ENCODE measurements around the gene KAZALD1. TPM values are rescaled to one million over a fixed set of nuclear protein-coding genes. Genes with fewer than 3 reads are reported as not detected.

The KAZALD1 gene
- total and polyA plus RNA-seq, 10 of the 15 experiments (the other 5 are each of a cell fraction or from before 2014, with no cell fraction given) = 0.10 to 4.3 (median 1.9) TPM

DNA sequence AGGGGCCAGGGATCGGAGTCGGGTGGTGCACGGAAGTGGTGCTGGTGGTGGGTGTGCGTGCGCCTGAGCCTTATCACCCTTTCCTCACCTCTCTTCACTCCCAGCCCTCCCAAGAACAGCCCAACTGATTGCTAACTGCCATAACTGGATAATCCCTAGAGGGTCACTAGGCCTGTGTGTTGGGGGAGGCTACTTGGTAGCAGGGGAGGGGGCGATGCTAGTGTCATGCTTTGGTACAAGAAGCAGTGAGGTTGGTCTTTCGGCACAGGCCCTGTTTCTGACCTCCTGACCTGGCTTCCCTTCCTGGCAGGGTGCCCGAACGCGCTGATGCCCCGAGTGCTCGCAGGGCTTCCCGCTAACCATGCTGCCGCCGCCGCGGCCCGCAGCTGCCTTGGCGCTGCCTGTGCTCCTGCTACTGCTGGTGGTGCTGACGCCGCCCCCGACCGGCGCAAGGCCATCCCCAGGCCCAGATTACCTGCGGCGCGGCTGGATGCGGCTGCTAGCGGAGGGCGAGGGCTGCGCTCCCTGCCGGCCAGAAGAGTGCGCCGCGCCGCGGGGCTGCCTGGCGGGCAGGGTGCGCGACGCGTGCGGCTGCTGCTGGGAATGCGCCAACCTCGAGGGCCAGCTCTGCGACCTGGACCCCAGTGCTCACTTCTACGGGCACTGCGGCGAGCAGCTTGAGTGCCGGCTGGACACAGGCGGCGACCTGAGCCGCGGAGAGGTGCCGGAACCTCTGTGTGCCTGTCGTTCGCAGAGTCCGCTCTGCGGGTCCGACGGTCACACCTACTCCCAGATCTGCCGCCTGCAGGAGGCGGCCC lies 652 bp downstream of the KAZALD1 start (continued):
- TF ChIP-seq SUPT20H (IDR thresholded peaks at IDR 0.05; ENCODE audit: borderline replicate concordance, control insufficient read depth, low read depth, low read length) (no peak), JUNB (IDR thresholded peaks at IDR 0.05) (no peak), IKZF1 (conservative IDR thresholded peaks at IDR 0.05) (peak; percentile 79), NFXL1 (IDR thresholded peaks at IDR 0.05; ENCODE audit: borderline replicate concordance) (no peak), NR2C2 (IDR thresholded peaks at IDR 0.05; ENCODE audit: borderline replicate concordance, control insufficient read depth, insufficient read length, low read depth) (no peak), TAF1 (IDR thresholded peaks at IDR 0.05; ENCODE audit: borderline replicate concordance, low read depth, low read length) (no peak), CHD4 (IDR thresholded peaks at IDR 0.05) (no peak), ZNF622 (IDR thresholded peaks at IDR 0.05) (no peak), SP1 (IDR thresholded peaks at IDR 0.05; ENCODE audit: low read depth, low read length) (no peak), CBFB (IDR thresholded peaks at IDR 0.05; ENCODE audit: low read depth) (no peak), YY1 (IDR thresholded peaks at IDR 0.05; ENCODE audit: low read depth, low read length) (peak; percentile 47; the same call in 1 of the 2 replicates), SMARCA5 (IDR thresholded peaks at IDR 0.05) (peak; percentile 92; the same call in 1 of the 2 replicates)
- TF ChIP-seq, protein P1, sequence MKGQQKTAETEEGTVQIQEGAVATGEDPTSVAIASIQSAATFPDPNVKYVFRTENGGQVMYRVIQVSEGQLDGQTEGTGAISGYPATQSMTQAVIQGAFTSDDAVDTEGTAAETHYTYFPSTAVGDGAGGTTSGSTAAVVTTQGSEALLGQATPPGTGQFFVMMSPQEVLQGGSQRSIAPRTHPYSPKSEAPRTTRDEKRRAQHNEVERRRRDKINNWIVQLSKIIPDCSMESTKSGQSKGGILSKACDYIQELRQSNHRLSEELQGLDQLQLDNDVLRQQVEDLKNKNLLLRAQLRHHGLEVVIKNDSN (IDR thresholded peaks at IDR 0.05; ENCODE audit: borderline replicate concordance, extremely low read length, insufficient read depth, low read depth, low read length) = no peak
- TF ChIP-seq, protein P2, sequence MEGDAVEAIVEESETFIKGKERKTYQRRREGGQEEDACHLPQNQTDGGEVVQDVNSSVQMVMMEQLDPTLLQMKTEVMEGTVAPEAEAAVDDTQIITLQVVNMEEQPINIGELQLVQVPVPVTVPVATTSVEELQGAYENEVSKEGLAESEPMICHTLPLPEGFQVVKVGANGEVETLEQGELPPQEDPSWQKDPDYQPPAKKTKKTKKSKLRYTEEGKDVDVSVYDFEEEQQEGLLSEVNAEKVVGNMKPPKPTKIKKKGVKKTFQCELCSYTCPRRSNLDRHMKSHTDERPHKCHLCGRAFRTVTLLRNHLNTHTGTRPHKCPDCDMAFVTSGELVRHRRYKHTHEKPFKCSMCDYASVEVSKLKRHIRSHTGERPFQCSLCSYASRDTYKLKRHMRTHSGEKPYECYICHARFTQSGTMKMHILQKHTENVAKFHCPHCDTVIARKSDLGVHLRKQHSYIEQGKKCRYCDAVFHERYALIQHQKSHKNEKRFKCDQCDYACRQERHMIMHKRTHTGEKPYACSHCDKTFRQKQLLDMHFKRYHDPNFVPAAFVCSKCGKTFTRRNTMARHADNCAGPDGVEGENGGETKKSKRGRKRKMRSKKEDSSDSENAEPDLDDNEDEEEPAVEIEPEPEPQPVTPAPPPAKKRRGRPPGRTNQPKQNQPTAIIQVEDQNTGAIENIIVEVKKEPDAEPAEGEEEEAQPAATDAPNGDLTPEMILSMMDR (IDR thresholded peaks at IDR 0.05 in 2 of 3, conservative IDR thresholded peaks at IDR 0.05 in 1 of 3; ENCODE audit: control insufficient read depth in 2 of 3, extremely low read depth in 1 of 3, insufficient read depth in 1 of 3, low read depth in 3 of 3, low read length in 3 of 3) = peak; percentile 57 to 73 (median 61); a peak in 5 of 6 replicates
- TF ChIP-seq, protein P3, sequence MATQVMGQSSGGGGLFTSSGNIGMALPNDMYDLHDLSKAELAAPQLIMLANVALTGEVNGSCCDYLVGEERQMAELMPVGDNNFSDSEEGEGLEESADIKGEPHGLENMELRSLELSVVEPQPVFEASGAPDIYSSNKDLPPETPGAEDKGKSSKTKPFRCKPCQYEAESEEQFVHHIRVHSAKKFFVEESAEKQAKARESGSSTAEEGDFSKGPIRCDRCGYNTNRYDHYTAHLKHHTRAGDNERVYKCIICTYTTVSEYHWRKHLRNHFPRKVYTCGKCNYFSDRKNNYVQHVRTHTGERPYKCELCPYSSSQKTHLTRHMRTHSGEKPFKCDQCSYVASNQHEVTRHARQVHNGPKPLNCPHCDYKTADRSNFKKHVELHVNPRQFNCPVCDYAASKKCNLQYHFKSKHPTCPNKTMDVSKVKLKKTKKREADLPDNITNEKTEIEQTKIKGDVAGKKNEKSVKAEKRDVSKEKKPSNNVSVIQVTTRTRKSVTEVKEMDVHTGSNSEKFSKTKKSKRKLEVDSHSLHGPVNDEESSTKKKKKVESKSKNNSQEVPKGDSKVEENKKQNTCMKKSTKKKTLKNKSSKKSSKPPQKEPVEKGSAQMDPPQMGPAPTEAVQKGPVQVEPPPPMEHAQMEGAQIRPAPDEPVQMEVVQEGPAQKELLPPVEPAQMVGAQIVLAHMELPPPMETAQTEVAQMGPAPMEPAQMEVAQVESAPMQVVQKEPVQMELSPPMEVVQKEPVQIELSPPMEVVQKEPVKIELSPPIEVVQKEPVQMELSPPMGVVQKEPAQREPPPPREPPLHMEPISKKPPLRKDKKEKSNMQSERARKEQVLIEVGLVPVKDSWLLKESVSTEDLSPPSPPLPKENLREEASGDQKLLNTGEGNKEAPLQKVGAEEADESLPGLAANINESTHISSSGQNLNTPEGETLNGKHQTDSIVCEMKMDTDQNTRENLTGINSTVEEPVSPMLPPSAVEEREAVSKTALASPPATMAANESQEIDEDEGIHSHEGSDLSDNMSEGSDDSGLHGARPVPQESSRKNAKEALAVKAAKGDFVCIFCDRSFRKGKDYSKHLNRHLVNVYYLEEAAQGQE (IDR thresholded peaks at IDR 0.05; ENCODE audit: low read depth, low read length) = no peak
- TF ChIP-seq, protein P4, sequence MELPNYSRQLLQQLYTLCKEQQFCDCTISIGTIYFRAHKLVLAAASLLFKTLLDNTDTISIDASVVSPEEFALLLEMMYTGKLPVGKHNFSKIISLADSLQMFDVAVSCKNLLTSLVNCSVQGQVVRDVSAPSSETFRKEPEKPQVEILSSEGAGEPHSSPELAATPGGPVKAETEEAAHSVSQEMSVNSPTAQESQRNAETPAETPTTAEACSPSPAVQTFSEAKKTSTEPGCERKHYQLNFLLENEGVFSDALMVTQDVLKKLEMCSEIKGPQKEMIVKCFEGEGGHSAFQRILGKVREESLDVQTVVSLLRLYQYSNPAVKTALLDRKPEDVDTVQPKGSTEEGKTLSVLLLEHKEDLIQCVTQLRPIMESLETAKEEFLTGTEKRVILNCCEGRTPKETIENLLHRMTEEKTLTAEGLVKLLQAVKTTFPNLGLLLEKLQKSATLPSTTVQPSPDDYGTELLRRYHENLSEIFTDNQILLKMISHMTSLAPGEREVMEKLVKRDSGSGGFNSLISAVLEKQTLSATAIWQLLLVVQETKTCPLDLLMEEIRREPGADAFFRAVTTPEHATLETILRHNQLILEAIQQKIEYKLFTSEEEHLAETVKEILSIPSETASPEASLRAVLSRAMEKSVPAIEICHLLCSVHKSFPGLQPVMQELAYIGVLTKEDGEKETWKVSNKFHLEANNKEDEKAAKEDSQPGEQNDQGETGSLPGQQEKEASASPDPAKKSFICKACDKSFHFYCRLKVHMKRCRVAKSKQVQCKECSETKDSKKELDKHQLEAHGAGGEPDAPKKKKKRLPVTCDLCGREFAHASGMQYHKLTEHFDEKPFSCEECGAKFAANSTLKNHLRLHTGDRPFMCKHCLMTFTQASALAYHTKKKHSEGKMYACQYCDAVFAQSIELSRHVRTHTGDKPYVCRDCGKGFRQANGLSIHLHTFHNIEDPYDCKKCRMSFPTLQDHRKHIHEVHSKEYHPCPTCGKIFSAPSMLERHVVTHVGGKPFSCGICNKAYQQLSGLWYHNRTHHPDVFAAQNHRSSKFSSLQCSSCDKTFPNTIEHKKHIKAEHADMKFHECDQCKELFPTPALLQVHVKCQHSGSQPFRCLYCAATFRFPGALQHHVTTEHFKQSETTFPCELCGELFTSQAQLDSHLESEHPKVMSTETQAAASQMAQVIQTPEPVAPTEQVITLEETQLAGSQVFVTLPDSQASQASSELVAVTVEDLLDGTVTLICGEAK (IDR thresholded peaks at IDR 0.05; ENCODE audit: borderline replicate concordance) = no peak
- TF ChIP-seq, protein P5, sequence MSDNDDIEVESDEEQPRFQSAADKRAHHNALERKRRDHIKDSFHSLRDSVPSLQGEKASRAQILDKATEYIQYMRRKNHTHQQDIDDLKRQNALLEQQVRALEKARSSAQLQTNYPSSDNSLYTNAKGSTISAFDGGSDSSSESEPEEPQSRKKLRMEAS (IDR thresholded peaks at IDR 0.05; ENCODE audit: low read depth, low read length) = peak; percentile 55; the same call in 1 of the 2 replicates

Measured in GM12878 (cell line).